ENCODE data around the gene ZER1.
"Not testable (repeated sequence)": the region's sequence is repeated elsewhere in the genome, so short reads cannot be mapped to it uniquely, and the experiment has no call there.

Gene ZER1

DNA sequence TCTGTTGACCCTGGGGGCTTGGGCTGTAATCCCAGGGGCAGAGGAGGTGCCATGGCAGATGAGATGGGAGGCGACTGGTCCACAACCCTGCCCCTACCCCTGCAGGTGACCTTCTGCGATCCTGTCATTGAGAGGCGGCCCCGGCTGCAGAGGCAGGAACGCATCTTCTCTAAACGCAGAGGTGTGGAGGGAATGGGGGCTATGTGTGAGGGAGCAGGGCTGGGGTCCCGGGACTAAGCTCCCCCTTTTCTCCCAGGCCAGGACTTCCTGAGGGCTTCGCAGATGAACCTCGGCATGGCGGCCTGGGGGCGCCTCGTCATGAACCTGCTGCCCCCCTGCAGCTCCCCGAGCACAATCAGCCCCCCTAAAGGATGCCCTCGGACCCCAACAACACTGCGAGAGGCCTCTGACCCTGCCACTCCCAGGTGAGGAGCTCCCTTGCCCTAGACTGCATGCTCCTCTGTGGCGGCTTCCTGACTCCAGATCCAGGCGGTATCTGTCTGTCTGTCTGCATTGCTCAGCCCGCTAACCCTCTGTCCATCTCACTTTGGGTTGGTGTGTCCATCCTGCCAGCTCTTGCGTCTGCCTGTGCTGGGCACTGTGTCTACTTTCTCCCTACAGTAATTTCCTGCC is 57.7 kb downstream of the ZER1 start:
- no peak for DNase-seq

GRCh38 chr9:128713411-128713780 is 58.3 kb downstream of the ZER1 start:
- DNase-seq = no peak

DNA sequence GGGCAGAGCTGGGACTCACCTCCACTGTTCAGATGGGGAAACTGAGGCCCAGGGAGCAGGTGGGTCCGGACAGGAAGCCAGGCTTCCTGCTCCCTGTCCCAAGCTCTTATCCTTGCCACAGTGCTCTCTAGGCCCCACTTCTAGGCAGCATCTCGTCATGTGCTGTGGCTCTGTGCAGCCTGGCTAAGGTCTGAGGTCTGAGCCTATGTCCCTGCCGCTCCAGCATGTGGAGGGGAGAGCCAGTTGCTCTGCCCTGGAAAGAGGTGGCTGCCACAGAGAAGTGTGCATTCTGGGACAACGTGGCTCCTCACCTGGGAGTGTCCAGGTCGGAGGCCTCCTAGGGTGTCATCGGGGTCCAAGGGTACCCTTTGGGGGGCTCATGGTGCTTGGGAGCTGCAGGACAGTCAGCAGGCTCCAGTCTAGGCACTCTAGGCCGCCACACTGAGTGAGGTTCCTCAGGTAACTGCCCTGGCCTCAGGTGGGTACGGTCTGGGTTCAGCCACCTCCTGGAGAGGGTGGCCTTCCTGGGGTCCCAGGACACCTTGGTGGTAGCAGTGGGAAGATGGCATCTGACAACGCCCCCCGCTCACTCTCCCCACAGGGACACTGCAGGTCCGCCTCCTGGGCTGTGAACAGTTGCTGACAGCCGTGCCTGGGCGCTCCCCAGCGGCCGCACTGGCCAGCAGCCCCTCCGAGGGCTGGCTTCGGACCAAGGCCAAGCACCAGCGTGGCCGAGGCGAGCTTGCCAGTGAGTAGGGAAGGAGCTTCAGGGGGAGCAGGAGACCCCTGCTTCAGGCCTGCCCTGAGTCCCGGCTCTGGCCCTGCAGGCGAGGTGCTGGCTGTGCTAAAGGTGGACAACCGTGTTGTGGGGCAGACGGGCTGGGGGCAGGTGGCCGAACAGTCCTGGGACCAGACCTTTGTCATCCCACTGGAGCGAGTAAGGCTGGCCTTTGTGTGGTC is 59.0 kb downstream of the ZER1 start:
- DNase-seq = no peak

- no peak for DNase-seq
Observed at GRCh38 chr9:128707446-128707845, 64.3 kb downstream of the ZER1 start.

DNA sequence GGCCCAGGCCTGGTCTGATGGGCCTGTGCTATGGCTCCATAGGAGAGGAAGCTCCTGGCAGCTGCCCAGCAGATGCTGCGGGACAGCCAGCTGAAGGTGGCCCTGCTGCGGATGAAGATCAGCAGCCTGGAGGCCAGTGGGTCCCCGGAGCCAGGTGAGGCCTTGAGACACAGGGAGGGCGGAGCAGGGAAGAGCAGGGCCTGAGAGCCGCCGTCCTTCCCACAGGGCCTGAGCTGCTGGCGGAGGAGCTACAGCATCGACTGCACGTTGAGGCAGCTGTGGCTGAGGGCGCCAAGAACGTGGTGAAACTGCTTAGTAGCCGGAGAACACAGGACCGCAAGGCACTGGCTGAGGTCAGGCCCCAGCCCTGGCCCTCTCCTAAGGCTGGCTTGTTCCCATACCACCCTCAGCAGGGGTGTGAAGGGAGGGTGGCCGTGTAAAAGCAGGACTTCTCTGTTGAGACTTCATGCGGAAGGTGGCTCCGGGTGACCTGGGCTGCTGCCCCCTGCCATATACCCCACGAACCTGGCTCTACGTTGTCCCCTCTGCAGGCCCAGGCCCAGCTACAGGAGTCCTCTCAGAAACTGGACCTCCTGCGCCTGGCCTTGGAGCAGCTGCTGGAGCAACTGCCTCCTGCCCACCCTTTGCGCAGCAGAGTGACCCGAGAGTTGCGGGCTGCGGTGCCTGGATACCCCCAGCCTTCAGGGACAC is 64.9 kb downstream of the ZER1 start:
- no peak for DNase-seq

DNA sequence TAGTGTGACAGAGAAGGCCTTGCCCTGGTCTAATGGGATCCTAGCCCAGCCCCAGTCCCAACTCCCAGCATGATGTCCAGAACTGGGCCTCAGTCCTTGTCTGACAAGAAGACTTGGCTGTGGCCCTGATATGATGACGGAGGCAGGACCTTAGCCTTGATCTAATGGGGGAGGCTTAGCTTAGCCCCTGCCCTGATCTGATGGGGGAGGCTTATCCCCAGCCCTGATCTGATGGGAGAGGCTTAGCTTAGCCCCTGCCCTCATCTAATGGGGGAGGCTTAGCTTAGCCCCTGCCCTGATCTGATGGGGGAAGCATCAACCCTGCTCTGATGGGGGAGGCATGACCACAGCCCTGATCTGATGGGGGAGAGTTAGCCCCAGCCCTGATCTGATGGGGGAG is 65.7 kb downstream of the ZER1 start:
- no peak for DNase-seq

DNA sequence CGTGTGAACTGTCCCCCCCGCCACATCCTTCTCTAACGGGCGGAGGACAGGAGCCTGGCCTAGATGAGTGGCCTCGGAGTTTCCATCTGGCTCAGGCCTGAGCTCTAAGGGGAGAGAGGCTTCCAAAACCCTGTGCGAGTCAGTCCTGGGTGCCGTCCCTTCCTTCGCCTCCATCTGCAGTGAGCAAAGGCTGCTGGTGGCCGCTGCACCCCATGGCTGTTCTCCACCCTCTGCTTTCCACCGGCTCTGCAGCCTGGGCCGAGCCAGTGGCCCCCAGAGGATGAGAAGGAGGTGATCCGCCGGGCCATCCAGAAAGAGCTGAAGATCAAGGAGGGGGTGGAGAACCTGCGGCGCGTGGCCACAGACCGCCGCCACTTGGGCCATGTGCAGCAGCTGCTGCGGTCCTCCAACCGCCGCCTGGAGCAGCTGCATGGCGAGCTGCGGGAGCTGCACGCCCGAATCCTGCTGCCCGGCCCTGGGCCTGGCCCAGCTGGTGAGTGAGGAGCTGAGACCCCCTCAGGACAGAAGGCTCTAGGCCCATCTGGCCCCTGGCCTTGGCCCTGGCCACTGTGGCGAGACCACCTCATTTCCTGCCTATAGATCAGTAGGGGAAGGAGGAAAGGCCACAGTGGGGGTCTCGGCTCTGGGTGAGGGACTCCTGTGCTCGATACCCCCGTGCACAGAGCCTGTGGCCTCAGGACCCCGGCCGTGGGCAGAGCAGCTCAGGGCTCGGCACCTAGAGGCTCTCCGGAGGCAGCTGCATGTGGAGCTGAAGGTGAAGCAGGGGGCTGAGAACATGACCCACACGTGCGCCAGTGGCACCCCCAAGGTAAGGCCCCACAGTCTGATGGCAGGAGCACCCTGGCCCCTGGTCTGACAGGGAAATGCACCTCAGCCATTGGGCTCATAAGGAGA is 66.4 kb downstream of the ZER1 start:
- DNase-seq = no peak

DNA sequence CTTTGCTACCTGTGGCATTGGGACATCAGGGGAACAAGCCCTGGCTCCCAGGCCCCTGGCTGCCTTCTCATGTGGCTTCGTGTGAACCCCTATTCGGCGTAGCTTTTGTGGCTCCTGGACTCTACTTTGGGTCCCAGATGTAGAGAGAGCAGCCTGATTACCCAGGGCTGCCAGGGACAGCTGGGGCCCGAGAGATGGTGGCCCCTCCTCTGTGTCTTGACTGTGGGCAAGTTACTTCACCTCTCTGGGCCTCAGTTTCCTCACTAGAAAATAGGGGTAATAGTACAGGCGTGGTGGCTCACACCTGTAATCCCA is 67.4 kb downstream of the ZER1 start:
- DNase-seq = no peak

- DNase-seq = no peak
Observed at GRCh38 chr9:128703616-128704355, 67.9 kb downstream of the ZER1 start.

DNA sequence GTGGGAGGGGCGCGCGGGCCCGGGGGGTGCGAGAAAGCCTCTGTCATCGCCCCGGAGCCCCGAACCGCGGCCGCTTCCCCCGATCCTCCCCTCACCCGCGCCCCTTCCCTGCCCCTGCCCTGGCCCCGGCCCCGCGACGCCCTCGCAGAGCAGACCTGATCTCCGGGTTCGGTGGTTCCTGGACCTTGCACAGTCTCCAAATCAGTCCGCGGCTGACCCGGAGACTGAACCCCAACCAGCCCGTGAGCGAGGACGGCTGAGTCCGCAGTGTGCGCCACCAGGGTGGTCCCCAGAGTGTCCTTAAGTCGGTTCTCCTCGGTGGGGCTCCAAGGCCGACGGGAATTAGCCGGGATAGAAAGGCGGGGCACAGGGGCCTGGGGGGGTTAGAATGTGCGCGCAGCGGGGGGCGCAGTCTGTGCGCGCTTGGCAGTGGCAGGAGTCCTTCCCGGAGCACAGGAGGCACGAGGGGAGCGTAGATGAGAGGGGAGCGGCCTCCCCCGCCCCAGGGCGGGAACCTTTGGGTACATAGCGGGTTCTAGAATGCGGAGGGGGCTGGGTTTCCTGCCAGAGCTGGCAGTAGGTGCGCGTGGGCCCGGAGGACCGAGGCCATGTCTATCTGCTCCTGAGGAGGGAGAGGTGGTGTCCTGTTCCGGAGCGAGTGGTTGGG is 68.6 kb downstream of the ZER1 start:
- no peak for DNase-seq

GRCh38 chr9:128702445-128702948 is 69.2 kb downstream of the ZER1 start, which contains the start of gene PKN3:
TSS of gene PKN3 (plus strand) at chr9:128702503. CDS start at chr9:128702916, 413 bp downstream.
- peak; percentile 26 to 84 (median 81) for DNase-seq

DNA sequence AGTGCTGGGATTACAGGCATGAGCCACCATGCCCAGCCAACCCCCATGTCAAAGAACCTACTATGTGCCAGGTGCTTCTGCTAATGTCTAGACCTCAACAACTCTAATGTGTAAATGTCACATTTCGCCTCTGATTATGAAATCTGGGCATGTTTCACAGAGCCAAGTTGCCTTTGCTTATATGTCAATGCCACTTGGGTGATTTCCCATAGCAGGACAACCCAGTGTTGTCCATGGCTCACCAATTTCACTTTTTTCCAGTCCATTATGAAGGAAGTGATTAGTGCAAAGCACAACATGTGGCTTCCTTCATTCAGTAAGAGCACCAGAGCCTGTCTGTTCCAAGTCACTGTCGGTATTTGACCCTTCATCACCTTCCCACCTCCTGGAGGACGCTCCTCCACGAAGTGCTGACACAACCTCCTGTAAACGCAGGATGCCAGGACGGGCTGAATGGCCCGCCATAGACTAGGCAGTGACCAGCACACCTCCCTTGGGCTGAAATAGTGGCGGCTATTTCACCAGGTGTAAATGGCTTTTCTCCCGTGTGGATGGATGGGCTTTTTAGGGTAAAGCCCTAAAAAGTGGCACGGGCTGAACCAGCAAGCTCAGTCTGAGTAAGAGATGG is 70.4 kb downstream of the ZER1 start:
- no peak for DNase-seq

GRCh38 chr9:128699096-128699795 is 72.5 kb downstream of the ZER1 start:
- DNase-seq = not testable (repeated sequence)

DNA sequence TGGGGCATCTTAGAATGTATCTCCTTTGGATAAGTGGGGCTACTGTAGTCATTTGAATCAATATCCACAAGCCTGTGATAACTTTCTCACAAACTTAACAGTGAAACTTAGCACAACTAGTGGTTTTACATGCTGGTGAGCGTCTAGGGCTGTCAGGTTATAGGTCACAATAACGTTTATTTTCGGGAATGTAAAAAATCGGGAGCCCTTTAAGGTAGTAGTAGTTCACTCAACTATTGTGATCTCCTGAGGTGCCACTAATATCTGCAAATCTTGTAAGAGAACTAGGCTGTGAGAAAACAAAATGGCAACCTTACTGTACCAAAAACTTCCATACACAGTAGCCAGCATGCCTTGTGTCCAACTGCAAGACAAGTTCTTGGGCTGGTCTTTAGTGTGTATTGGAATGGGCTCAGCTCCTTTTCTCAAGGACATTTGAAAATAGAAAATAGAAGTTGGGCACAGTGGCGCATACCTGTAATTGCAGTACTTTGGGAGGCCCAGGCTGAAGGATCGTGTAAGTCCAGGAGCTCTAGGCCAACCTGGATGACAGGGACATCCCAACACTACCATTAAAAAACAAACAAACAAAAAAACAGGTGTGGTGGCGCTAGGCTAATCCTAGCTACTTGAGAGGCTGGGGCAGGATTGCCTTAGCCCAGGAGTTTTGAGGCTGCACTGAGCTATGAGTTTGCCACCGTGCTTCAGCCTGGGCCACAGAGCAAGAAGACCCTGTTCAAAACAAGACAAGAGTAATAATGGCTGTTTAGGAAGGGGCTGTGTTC is 74.6 kb downstream of the ZER1 start:
- DNase-seq = no peak

- DNase-seq = no peak
Observed at GRCh38 chr9:128694344-128694743, 77.4 kb downstream of the ZER1 start.

- DNase-seq = not testable (repeated sequence)
Observed at GRCh38 chr9:128693738-128694137, 78.0 kb downstream of the ZER1 start.

DNA sequence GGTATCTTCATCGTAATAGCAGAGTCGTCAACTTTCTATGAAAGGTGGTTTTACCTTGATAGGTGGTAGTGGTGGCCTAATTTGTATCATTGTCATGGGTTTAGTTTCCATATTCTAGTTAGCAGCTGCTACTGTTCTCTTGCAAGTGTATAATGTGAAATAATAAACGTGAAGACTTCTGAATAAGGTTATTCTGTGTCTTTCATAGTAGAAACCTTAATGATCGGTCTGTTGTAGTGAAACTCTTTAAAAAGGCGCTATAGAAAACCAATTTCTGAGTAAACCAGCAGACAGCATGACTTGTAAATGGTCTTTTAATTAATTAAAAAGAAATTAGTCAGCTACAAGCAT is 81.1 kb downstream of the ZER1 start:
- no peak for DNase-seq

GRCh38 chr9:128689820-128690683 is 81.7 kb downstream of the ZER1 start:
- DNase-seq = peak; percentile 7 to 76 (median 60)

Measured in NCI-H1417 (cell line).